Activated CD4-positive, alpha-beta T cell treated with anti-CD3 and anti-CD28 coated beads for 24 hours (primary cell): Measurements from ENCODE around the gene CCDC17.

Source experiments
- DNase-seq, 2 donors: peaks; one replicate each; pipeline ENCODE4 v3.0.0-alpha.2; 2020; ENCODE audit warnings: low read depth in 2 of 2

CCDC17 gene

GRCh38 chr1:45583666-45584350 is 40.0 kb downstream of the CCDC17 start, which contains the start of gene NASP:
NASP (plus strand) TSS chr1:45584041; CDS start chr1:45584147, 106 bp downstream.
- peak; percentile 89 to 92 for DNase-seq

- peak; percentile 86 to 91 for DNase-seq
These were observed 40.6 kb downstream of the CCDC17 start for GRCh38 chr1:45583264-45583665.

GRCh38 chr1:45574105-45574626 is 49.7 kb downstream of the CCDC17 start:
- no peak for DNase-seq

- no peak for DNase-seq
These were observed 50.5 kb downstream of the CCDC17 start for GRCh38 chr1:45573231-45573804.

- no peak for DNase-seq
These were observed 53.2 kb downstream of the CCDC17 start for GRCh38 chr1:45570631-45571030.
